CD4-positive, alpha-beta T cell (primary cell): Measurements from ENCODE around the gene PLIN3. TPM values are rescaled to one million over a fixed set of nuclear protein-coding genes. Genes with fewer than 3 reads are reported as not detected.
"Not testable (repeated sequence)": the region's sequence is repeated elsewhere in the genome, so short reads cannot be mapped to it uniquely, and the experiment has no call there.

ENCODE experiments used
- ATAC-seq: fragments of 200-7000 bp; cut with Tn5 transposase; one replicate; pipeline ENCODE4 v1.10.0; 2022; ENCODE audit warnings: mild to moderate bottlenecking; ENCODE audit not compliant: poor library complexity
- CTCF ChIA-PET: fragments of 350-600 bp; sonication (Branson Sonifier 250); formaldehyde crosslinking; loops from one replicate; lab custom pipeline; 2021; ENCODE audit warnings: antibody characterized with exemption, inconsistent platforms; lab: Charles Lee
- POLR2A ChIA-PET: fragments of 350-600 bp; sonication (Branson Sonifier 250); formaldehyde crosslinking; loops from one replicate; lab custom pipeline; 2021; ENCODE audit warnings: antibody characterized with exemption, inconsistent platforms; lab: Charles Lee
- DNase-seq, 14 experiments: peaks; one replicate each; pipeline ENCODE4 v3.0.0-alpha.2; 2013 to 2020; ENCODE audit warnings: mixed read lengths in 2 of 14
- H3K27ac ChIP-seq, 2 donors: one replicate each; pipeline versions ENCODE4 v1.5.1 to v1.7.0; 2013; ENCODE audit warnings: low read length in 2 of 2, low read depth in 1 of 2, mild to moderate bottlenecking in 1 of 2
- H3K27me3 ChIP-seq, 2 experiments: 1 replicate in 1 of 2; 2 replicates in 1 of 2; pipeline versions ENCODE4 v1.6.1 to v1.7.0; 2013; ENCODE audit warnings: low read length in 2 of 2, control low read depth in 1 of 2, mild to moderate bottlenecking in 1 of 2, moderate library complexity in 1 of 2; ENCODE audit not compliant: insufficient read depth in 2 of 2, control insufficient read depth in 1 of 2
- H3K36me3 ChIP-seq: one replicate; pipeline ENCODE4 v1.6.1; 2013; ENCODE audit warnings: low read length, control low read depth; ENCODE audit not compliant: insufficient read depth
- H3K4me1 ChIP-seq: one replicate; pipeline ENCODE4 v1.6.1; 2013; ENCODE audit warnings: low read length, control low read depth; ENCODE audit not compliant: insufficient read depth
- H3K4me3 ChIP-seq: one replicate; pipeline ENCODE4 v1.5.1; 2013; ENCODE audit warnings: mild to moderate bottlenecking, low read length, moderate library complexity
- H3K9me3 ChIP-seq, 2 experiments: 1 replicate in 1 of 2; 2 replicates in 1 of 2; pipeline versions ENCODE4 v1.6.1 to v1.7.0; 2013; ENCODE audit warnings: low read length in 2 of 2, mild to moderate bottlenecking in 2 of 2, control low read depth in 1 of 2, moderate library complexity in 1 of 2; ENCODE audit not compliant: control insufficient read depth in 1 of 2, insufficient read depth in 1 of 2
- H3K27ac Mint-ChIP-seq: one replicate; pipeline ENCODE4 v1.8.0; 2020; ENCODE audit warnings: mixed read lengths
- H3K27me3 Mint-ChIP-seq: one replicate; pipeline ENCODE4 v1.8.0; 2021; ENCODE audit warnings: mixed read lengths
- H3K36me3 Mint-ChIP-seq: one replicate; pipeline ENCODE4 v1.8.0; 2021; ENCODE audit warnings: low read depth, mixed read lengths
- H3K4me1 Mint-ChIP-seq: one replicate; pipeline ENCODE4 v1.8.0; 2021; ENCODE audit warnings: low read depth, mixed read lengths
- H3K4me3 Mint-ChIP-seq: one replicate; pipeline ENCODE4 v1.8.0; 2020; ENCODE audit warnings: mild to moderate bottlenecking, mixed read lengths
- H3K9me3 Mint-ChIP-seq: one replicate; pipeline ENCODE4 v1.8.0; 2020; ENCODE audit warnings: mixed read lengths
- intact Hi-C, 2 experiments: fragments of 100-400 bp; cut with DNase I in 1 of 2; cut with micrococcal nuclease in 1 of 2; formaldehyde crosslinking; loops; one replicate each; pipeline versions ENCODE4 v1.15.1 to v1.9.0; 2023 to 2025; cut with DNase I, micrococcal nuclease
- total RNA-seq, 174 experiments: library from RNA in 2 of 174; stranded (reverse) in 2 of 174; gene quantifications; one replicate each; pipeline ENCODE4 v1.2.3 and lab custom pipeline; 2021 to 2026
- TF ChIP-seq, protein P1 (sequence below): fragments of 200-600 bp; IDR thresholded peaks from one replicate; pipeline ENCODE4 v1.8.0; 2022; ENCODE audit warnings: antibody characterized with exemption, mild to moderate bottlenecking

PLIN3 gene
- total RNA-seq, 2 experiments from 2014 or later, result 18.2 to 19.1 TPM

DNA sequence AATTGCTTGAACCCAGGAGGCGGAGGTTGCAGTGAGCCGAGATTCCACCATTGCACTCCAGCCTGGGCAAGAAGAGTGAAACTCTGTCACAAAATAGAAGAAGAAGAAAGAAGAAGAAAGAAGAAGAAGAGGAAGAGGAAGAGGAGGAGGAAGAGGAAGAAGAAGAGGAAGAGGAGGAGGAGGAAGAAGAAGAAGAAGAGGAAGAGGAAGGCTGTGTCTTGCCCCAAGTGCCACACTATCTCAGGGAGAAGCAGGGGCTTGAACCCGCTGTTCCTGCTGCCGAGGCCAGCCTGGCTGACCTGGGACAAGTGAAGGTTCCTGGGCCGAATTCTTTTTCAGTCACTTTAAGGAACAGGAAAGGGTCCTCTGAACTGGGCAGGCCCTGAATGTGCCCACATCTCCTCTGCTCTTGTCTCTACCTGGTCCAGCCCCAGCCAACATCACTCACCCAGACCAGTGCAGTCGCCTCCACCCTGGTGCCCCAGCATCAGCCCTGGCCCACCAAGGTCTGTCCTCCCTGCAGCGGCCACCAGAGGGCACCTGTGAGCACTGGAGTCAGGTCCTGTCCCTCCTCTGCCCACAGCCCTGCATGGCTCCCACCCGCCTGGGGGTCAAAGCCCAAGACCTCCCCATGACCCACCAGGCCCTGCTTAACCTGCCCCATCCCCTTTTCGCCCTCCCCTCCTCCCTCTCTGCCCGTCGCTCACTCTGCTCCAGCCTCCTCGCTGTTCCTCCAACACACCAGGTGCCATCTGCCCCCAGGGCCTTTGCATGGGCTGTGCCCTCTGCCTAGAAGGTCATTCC is 55.9 kb downstream of the PLIN3 start:
- TF ChIP-seq, protein P1, sequence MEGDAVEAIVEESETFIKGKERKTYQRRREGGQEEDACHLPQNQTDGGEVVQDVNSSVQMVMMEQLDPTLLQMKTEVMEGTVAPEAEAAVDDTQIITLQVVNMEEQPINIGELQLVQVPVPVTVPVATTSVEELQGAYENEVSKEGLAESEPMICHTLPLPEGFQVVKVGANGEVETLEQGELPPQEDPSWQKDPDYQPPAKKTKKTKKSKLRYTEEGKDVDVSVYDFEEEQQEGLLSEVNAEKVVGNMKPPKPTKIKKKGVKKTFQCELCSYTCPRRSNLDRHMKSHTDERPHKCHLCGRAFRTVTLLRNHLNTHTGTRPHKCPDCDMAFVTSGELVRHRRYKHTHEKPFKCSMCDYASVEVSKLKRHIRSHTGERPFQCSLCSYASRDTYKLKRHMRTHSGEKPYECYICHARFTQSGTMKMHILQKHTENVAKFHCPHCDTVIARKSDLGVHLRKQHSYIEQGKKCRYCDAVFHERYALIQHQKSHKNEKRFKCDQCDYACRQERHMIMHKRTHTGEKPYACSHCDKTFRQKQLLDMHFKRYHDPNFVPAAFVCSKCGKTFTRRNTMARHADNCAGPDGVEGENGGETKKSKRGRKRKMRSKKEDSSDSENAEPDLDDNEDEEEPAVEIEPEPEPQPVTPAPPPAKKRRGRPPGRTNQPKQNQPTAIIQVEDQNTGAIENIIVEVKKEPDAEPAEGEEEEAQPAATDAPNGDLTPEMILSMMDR, result peak; percentile 80
- CTCF ChIA-PET, result interaction anchor here (1.3 to 3.3 kb wide), 2 partner anchors 15 to 40 kb away, joined by 3 to 76 read pairs; no protein-coding TSS in a partner anchor
- POLR2A ChIA-PET, result interaction anchor here (2.9 kb wide), 1 partner anchor 100 kb away, joined by 15 read pairs; no protein-coding TSS in a partner anchor

DNA sequence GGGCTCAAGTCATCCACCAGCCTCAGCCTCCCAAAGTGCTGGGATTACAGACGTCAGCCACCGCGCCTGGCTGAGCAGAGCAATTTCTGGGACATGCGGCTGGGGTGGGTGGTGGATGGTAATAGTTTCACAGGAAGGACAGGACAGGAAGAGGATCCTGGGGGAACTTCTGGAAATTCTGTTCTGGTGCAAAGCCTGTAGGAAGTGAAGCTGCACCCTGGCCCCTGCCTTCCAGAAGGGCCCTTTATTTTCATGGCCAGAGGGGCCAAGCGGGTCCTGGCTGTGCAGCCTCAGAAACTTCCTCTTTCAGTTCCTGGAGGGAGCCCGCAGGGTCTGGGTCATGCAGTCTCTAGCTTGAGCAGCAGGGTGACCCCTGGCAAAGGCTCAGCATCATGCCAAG is 60.3 kb downstream of the PLIN3 start:
- Histone ChIP-seq H3K27ac (no peak overlapping the region), H3K4me1 (peaks cover 17% of the 10 kb centered on the region), H3K36me3 (no peaks in the 10 kb centered on the region), H3K27me3 (no peaks in the 10 kb centered on the region), H3K4me3 (no peak overlapping the region), H3K9me3 (no peaks in the 10 kb centered on the region)
- TF ChIP-seq, protein P1, result no peak
- ATAC-seq, result no peak
- Mint-ChIP-seq H3K36me3 (no peaks in the 10 kb centered on the region), H3K27ac (no peak overlapping the region), H3K9me3 (no peaks in the 10 kb centered on the region), H3K4me1 (peaks cover 9% of the 10 kb centered on the region), H3K4me3 (no peak overlapping the region), H3K27me3 (no peaks in the 10 kb centered on the region)
- DNase-seq, result peak in 2 of 14 experiments; percentile 32 to 46
- CTCF ChIA-PET, result no interaction called here
- intact Hi-C loops, result loop anchor here in 1 of 2 experiments (10.0 kb wide), 1 partner anchor 232 kb away; no protein-coding TSS in a partner anchor
- POLR2A ChIA-PET, result no interaction called here

More for the DNA sequence above, 55.9 kb downstream of the PLIN3 start:
- Mint-ChIP-seq H3K4me3 (no peak overlapping the region), H3K4me1 (peaks cover 21% of the 10 kb centered on the region), H3K27ac (no peak overlapping the region), H3K9me3 (no peaks in the 10 kb centered on the region), H3K27me3 (no peaks in the 10 kb centered on the region), H3K36me3 (no peaks in the 10 kb centered on the region)
- no peak overlapping the region for H3K4me3 ChIP-seq
- peak; percentile 77 for ATAC-seq
- no peak overlapping the region for H3K27ac ChIP-seq
- peak; percentile 79 to 95 (median 88) for DNase-seq
- intact Hi-C loops, result loop anchor here (1.0 kb wide), 2 partner anchors 100 to 220 kb away; no protein-coding TSS in a partner anchor
- no peaks in the 10 kb centered on the region for H3K9me3 ChIP-seq
- peaks cover 21% of the 10 kb centered on the region for H3K4me1 ChIP-seq
- no peaks in the 10 kb centered on the region for H3K27me3 ChIP-seq
- H3K36me3 ChIP-seq, result peaks cover 2% of the 10 kb centered on the region

DNA sequence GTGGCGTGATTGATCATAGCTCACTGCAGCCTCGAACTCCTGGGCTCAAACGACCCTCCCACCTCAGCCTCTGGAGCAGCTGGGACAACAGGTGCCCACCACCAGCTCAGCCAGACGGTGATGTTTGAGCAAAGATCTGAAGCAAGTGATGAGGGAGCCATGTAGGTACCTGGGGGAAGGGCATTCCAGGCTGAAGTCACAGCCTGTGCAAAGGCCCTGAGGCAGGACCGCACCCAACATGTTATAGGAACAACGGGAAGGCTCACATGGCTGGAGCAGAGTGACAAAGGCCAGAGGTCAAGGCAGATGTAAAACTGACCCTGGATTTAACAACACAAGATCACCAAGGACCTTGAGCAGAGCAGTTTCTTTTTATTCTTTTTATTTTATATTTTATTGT is 61.1 kb downstream of the PLIN3 start:
- ATAC-seq (no peak), DNase-seq (no peak)
- CTCF ChIA-PET, result interaction anchor here (2.8 kb wide), 1 partner anchor 45 kb away, joined by 14 read pairs; no protein-coding TSS in a partner anchor
- Histone ChIP-seq H3K4me1 (peaks cover 11% of the 10 kb centered on the region), H3K9me3 (no peaks in the 10 kb centered on the region), H3K36me3 (no peaks in the 10 kb centered on the region), H3K27me3 (no peaks in the 10 kb centered on the region), H3K4me3 (no peak overlapping the region), H3K27ac (no peak overlapping the region)
- TF ChIP-seq, protein P1, result no peak
- Mint-ChIP-seq H3K4me3 (no peak overlapping the region), H3K9me3 (no peaks in the 10 kb centered on the region), H3K27ac (no peak overlapping the region), H3K36me3 (no peaks in the 10 kb centered on the region), H3K27me3 (no peaks in the 10 kb centered on the region), H3K4me1 (peaks cover 4% of the 10 kb centered on the region)
- POLR2A ChIA-PET, result no interaction called here
- intact Hi-C loops, result loop anchor here in 1 of 2 experiments (10.0 kb wide), 1 partner anchor 232 kb away; no protein-coding TSS in a partner anchor

DNA sequence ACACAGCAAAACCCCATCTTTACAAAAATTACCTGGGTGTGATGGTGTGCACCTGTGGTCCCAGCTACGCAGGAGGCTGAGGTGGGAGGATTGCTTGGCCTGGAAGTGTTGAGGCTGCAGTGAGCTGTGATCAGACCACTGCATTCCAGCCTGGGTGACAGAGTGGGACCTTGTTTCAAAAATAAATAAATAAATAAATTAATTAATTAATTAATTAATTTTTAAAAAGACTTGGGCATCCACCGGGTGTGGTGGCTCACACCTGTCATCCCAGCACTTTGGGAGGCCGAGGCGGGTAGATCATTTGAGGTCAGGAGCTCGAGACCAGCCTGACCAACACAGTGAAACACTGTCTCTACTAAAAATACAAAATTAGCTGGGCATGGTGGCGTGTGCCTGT is 62.3 kb downstream of the PLIN3 start:
- H3K9me3 Mint-ChIP-seq, POLR2A ChIA-PET, H3K4me3 Mint-ChIP-seq, H3K4me3 ChIP-seq, H3K4me1 Mint-ChIP-seq, H3K9me3 ChIP-seq, H3K27ac Mint-ChIP-seq, H3K27me3 ChIP-seq, H3K36me3 Mint-ChIP-seq, H3K27me3 Mint-ChIP-seq, H3K27ac ChIP-seq, H3K36me3 ChIP-seq, ATAC-seq, DNase-seq: not testable (repeated sequence)
- CTCF ChIA-PET, result interaction anchor here (0.7 to 2.8 kb wide), 3 partner anchors 14 to 46 kb away, joined by 3 to 14 read pairs (median 5); partner anchors contain the start of gene FEM1A
- H3K4me1 ChIP-seq, result peaks cover 11% of the 10 kb centered on the region
- intact Hi-C loops, result loop anchor here in 1 of 2 experiments (10.0 kb wide), 1 partner anchor 230 kb away; no protein-coding TSS in a partner anchor
